ENCODE measurements around the gene PCGF3.
"Not testable (repeated sequence)": the region's sequence is repeated elsewhere in the genome, so short reads cannot be mapped to it uniquely, and the experiment has no call there.

Gene PCGF3

DNA sequence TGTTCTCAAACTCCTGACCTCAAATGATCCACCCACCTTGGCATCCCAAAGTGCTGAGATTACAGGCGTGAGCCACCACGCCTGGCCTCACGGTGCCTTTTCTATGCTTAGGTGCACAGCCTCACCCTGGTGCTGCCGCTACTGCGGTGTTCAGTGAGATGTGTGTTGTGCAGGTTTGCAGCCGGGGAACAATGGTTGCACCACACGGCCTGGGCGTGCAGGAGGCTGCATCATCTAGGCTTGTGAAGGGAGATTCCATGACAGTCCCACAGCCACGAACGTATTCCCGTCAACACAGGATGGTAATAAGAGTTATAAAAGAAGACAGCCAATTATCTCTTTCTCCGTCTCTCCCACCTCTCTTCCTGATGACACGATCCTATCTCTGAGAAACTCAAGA, 98.3 kb downstream of the PCGF3 start:
- no peak for DNase-seq

DNA sequence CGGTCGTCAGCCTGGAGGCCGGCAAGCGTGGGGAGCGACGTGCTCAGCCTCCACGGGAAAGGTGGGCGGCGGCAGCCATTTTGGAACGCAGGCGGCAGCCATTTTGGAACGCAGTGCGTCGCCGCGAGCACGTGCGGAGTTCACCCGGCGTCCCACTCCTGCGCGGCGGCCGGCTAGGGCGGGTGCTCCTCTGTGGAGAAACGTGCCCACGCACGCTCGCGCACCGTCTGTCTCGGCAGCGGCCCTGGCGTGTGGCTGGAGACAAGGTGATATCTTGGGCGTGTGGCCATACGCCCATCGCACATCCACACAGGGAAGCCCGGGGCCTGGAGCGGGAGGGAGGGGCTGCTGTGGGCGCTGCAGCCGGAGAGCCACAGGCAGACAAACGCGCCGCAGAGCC, 99.2 kb downstream of the PCGF3 start:
- DNase-seq: no peak

DNA sequence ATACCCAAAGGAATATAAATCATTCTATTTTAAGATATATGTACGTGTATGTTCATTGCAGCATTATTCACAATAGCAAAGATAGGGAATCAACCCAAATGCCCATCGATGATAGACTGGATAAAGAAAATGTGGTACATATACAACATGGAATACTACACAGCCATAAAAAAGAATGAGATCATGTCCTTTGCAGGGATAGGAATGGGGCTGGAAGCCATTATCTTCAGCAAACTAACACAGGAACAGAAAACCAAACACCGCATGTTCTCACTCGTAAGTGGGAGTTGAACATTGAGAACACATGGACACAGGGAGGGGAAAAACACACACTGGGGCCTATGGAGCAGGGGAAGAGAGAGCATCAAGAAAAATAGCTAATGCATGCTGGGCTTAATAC, 101.3 kb downstream of the PCGF3 start:
- not testable (repeated sequence) for DNase-seq

DNA sequence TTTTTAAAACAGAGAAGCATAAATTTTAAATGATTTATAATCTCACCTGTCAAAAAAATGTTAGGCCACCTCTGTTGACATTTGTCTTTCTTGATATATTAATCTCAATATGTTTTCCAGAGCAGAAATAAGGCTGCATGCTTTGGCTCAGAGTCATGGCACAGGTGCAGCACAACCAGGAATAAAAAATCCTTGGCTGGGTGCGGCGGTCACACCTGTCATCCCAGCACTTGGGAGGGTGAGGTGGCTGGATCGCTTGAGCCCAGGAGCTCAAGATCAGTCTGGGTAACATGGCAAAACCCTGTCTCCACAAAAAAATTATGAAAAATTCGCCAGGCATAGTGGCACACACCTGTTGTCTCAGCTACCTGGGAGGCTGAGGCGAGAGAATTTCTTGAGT, 102.2 kb downstream of the PCGF3 start:
- DNase-seq: no peak

DNA sequence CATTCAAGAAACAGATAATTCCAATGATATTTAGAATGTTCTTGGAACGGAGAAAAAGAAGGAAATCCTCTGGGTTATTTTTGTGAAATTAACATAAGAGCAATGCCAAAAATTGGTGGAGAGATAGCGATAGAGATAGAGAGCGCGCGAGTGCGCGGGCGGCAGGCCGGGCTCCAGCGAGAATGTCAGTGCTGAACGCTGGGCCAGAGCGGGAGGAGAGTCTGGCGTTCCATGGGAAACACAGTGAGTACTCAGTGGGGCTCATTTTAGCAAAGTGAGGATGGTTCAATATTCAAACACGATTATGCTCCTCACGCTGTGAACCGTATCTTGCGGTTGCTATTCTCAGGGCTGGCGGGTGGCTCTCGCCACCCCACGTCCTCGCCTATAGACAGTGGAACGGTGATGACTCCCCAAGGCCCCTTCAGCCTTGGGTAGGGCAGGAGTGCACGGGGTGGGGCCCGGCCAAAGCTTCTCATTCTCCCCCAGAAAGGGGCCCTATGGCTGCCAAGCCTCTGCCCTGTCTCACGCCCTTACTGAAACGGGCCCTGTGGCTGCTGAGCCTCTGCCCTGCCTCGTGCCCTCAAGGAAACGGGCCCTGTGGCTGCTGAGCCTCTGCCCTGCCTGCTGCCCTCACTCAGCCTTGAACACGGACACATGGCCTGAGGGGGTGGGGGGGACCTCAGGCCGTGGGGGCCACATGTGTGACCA, 103.4 kb downstream of the PCGF3 start:
- DNase-seq: no peak

DNA sequence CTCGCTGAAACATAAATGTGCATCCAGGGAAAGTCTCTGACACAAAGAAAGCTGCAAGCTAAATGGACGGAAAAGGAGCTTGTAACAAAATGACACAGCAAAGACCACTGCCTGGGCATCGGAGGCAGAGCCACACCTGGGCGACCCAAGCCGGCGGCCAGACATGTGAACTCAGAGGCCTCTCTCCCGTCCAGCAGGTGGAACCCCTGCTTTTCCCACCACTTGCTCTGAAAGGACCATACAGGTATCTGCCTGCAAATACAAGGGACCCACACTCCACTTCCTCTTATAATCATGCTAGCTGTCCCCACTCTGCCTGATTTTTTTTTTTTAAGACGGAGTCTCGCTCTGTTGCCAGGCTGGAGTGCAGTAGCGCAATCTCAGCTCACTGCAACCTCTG, 108.3 kb downstream of the PCGF3 start:
- no peak for DNase-seq

DNA sequence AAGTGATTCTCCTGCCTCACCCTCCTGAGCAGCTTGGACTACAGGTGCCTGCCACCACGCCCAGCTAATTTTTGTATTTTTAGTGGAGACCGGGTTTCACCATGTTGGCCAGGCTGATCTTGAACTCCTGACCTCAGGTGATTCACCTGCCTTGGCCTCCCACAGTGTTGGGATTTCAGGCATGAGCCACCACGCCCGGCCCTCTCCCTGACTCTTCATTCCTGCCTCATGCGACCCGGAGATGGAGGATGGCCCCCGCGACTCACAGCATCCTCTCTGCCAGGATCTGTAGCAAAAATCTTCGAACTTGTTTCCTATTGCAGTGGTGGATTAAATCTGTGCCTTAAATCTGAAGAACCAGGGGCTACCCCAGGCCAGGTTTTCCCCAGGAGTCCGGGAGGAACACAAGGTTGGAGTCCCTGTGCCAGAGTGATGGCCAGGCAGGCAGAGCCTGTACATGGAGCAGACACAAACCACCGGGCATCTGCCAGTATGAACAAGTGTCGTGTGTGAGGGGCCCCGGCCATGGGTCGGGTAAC, 108.7 kb downstream of the PCGF3 start:
- DNase-seq: no peak

DNA sequence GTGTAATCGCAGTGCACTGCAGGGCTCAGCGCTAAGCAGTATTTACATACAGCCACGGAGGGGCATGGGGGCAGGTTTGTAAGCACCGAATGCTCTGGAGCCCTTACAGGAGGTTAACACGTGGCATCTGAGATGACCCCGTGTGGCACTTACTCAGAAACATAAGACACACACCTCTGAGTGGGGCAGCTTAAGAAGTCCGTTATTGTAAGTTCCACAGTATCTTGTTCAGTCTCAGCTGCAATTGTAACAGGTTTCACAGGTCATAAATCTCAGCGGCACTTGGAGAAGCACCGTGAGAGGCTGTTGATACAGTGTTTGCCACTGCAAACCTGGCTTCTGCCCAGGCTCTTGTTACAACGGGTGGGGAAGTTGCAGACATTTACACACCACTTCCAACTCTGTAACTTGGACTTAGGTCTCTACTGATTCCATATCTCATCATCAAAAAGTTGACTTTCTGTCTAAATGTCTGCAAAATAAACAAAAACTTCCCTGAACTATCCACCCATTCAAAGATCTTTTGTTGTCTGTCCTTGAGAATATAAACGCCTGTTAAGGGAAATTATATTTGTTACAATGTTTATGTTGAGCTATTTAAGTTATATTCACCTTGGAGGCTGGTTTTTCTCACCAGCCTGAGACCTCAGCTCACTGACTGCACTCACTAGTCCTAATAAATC, 110.0 kb downstream of the PCGF3 start:
- DNase-seq: no peak

DNA sequence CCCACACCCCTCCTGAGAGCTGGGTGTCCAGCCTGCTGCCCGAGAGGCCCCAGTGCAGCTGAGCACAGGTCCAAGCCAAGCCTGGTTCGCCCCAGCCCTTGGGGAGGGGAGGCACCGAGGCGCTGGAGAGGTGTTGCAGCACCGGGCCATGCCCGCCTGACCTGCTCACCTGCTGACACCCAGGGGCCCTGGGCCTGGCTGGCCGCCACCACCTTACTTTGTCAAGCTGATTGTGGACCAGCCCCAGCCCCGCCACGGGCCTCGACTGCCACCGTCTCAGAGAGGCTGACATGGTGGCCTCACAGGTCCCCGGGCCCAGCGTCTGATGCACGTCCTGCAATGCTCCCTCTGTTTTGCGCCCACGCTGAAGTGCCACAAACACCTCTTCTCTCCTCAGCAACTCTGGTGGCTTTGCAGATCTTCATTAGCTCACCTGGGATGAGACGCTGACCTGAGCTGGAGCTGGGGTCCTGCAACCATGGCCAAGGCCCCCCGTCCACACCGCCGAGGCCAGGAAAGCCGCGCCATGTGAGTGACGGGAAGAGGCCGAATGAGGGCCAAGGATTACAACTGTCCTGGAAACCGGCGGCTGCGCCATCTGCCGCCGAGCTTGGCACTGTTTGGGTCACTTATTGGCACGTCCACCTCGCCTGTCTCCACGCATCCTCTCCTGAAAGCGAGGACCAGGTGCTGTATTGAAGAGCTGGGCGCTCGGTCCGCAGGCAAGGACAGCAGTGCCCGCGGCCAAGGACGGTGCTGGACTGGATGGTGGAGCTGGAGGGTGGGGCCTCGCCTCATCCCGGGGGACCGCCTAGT, 112.7 kb downstream of the PCGF3 start:
- no peak for DNase-seq

DNA sequence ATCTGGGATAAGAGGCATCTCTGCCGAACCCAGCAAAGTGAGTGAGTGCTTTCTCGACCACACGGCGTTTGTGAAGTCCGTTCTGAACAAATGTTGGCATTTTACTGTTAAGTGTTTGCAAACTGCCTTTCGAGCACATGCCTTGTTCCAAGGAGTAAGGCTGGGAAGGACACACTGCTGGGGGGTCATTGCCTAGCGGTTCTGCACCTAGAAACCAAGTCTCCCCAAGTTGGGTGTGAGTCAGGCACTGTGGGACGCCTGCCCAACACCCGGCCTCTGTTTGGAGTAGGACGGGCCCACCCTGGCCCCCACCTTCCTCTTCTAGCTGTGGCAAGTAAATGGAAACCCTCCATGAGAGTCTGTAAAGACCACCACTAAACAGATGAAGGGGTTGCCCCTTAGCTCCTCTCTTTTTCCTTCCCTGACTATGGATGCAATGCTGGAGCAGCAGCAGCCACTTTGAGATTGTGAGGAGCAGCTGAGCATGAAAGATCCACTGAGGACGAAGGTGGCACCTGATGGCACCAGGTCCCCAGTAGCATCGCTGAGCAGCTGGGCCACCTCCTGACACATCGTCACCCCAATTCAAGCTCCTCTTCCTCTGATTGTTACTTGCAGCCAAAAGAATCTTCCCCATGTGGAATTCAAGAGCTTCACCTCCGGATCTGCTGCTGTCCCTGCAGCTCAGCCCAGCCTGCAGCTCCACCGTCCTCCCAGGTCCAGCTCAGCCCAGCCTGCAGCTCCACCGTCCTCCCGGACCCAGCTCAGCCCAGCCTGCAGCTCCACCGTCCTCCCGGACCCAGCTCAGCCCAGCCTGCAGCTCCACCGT, 114.0 kb downstream of the PCGF3 start:
- no peak for DNase-seq

All from SHP77 treated with DMSO at 0.1 percent for 48 hours (cell line).